DOHH2 (cell line): Measurements from ENCODE around the gene DAP.

Source experiments
- H3F3A ChIP-seq: fragments of 200-600 bp; sonication (generic), shearing (Covaris generic); 2 replicates; pipeline ENCODE4 v1.6.0; 2016; ENCODE audit warnings: antibody characterized with exemption, mild to moderate bottlenecking; ENCODE audit not compliant: control insufficient read depth, insufficient read depth
- H3K27ac ChIP-seq: fragments of 200-600 bp; sonication (generic); 2 replicates; pipeline ENCODE4 v1.5.1; 2014; ENCODE audit warnings: low read depth, mild to moderate bottlenecking, low read length, moderate library complexity
- H3K27me3 ChIP-seq: fragments of 200-600 bp; sonication (generic); 2 replicates; pipeline ENCODE4 v1.6.1; 2014; ENCODE audit warnings: mild to moderate bottlenecking, low read length, mixed read lengths; ENCODE audit not compliant: control insufficient read depth
- H3K36me3 ChIP-seq: fragments of 200-600 bp; sonication (generic); 2 replicates; pipeline ENCODE4 v1.6.1; 2014; ENCODE audit warnings: mild to moderate bottlenecking, low read length, moderate library complexity, mixed read lengths; ENCODE audit not compliant: control insufficient read depth
- H3K4me1 ChIP-seq: fragments of 200-600 bp; sonication (generic); 2 replicates; pipeline ENCODE4 v1.6.1; 2014; ENCODE audit warnings: mild to moderate bottlenecking, low read length, mixed read lengths; ENCODE audit not compliant: control insufficient read depth
- H3K4me2 ChIP-seq: fragments of 200-600 bp; sonication (generic); 2 replicates; pipeline ENCODE4 v1.6.0; 2014; ENCODE audit warnings: mild to moderate bottlenecking, low read length, moderate library complexity
- H3K4me3 ChIP-seq: fragments of 200-600 bp; sonication (generic); 2 replicates; pipeline ENCODE4 v1.5.1; 2014; ENCODE audit warnings: mild to moderate bottlenecking, low read length, mixed read lengths
- H3K79me2 ChIP-seq: fragments of 200-600 bp; sonication (generic); 2 replicates; pipeline ENCODE4 v1.6.1; 2014; ENCODE audit warnings: mild to moderate bottlenecking, low read length, mixed read lengths; ENCODE audit not compliant: control insufficient read depth
- H3K9me2 ChIP-seq: fragments of 200-600 bp; sonication (generic); replicated peaks from 2 replicates; pipeline ENCODE4 v1.6.1; 2014; ENCODE audit warnings: mild to moderate bottlenecking, low read length, mixed read lengths; ENCODE audit not compliant: control insufficient read depth
- H3K9me3 ChIP-seq: fragments of 200-600 bp; sonication (generic); 2 replicates; pipeline ENCODE4 v1.6.1; 2014; ENCODE audit warnings: antibody characterized with exemption, low read length, mixed read lengths; ENCODE audit not compliant: control insufficient read depth, insufficient read depth
- H4K20me1 ChIP-seq: fragments of 200-600 bp; sonication (generic); 2 replicates; pipeline ENCODE4 v1.6.0; 2014; ENCODE audit warnings: low read depth, mild to moderate bottlenecking, antibody characterized with exemption, low read length, moderate library complexity; ENCODE audit not compliant: control insufficient read depth, insufficient read depth
- CTCF ChIP-seq: fragments of 200-600 bp; sonication (generic); IDR thresholded peaks from one replicate; pipeline ENCODE4 v1.5.1; 2014; ENCODE audit warnings: antibody characterized with exemption, mild to moderate bottlenecking, low read depth, low read length; ENCODE audit not compliant: poor library complexity, severe bottlenecking
- EZH2phosphoT487 ChIP-seq: fragments of 200-600 bp; sonication (generic); IDR thresholded peaks from 2 replicates; pipeline ENCODE4 v1.6.1; 2017; ENCODE audit warnings: borderline replicate concordance, mild to moderate bottlenecking, antibody characterized with exemption, low read length, moderate library complexity, mixed read lengths

DAP gene

GRCh38 chr5:10760096-10760920 is 726 bp downstream of the DAP start:
- TF ChIP-seq EZH2phosphoT487 (no peak), CTCF (no peak)
- peaks cover 14% of the 10 kb centered on the region; the same call in 1 of the 2 replicates for H4K20me1 ChIP-seq
- H3F3A ChIP-seq = peaks cover 15% of the 10 kb centered on the region
- H3K9me2 ChIP-seq = no peaks in the 10 kb centered on the region
- peaks cover 71% of the 10 kb centered on the region for H3K4me1 ChIP-seq
- no peaks in the 10 kb centered on the region for H3K27me3 ChIP-seq
- H3K27ac ChIP-seq = peak overlapping the region; percentile 62
- peak overlapping the region; percentile 80 for H3K4me3 ChIP-seq
- peaks cover 42% of the 10 kb centered on the region for H3K36me3 ChIP-seq
- peaks cover 56% of the 10 kb centered on the region for H3K79me2 ChIP-seq
- no peaks in the 10 kb centered on the region for H3K9me3 ChIP-seq
- peak overlapping the region; percentile 73 for H3K4me2 ChIP-seq

- Histone ChIP-seq H3K4me1 (peaks cover 74% of the 10 kb centered on the region), H3K9me2 (no peaks in the 10 kb centered on the region), H3K79me2 (peaks cover 68% of the 10 kb centered on the region), H3K4me3 (peak overlapping the region; percentile 80), H4K20me1 (peaks cover 17% of the 10 kb centered on the region; the same call in 1 of the 2 replicates), H3K4me2 (peak overlapping the region; percentile 73), H3K36me3 (peaks cover 53% of the 10 kb centered on the region), H3K27me3 (no peaks in the 10 kb centered on the region), H3K9me3 (no peaks in the 10 kb centered on the region), H3F3A (peaks cover 15% of the 10 kb centered on the region), H3K27ac (no peak overlapping the region)
- TF ChIP-seq EZH2phosphoT487 (no peak), CTCF (no peak)
These were observed 1.9 kb downstream of the DAP start for GRCh38 chr5:10759111-10759510.

GRCh38 chr5:10757922-10758555 is 3.0 kb downstream of the DAP start:
- H3K4me3 ChIP-seq = no peak overlapping the region; the same call in 1 of the 2 replicates
- peaks cover 79% of the 10 kb centered on the region for H3K79me2 ChIP-seq
- H3K4me1 ChIP-seq = peaks cover 74% of the 10 kb centered on the region
- H3K27ac ChIP-seq = no peak overlapping the region
- peaks cover 20% of the 10 kb centered on the region; the same call in 1 of the 2 replicates for H4K20me1 ChIP-seq
- no peaks in the 10 kb centered on the region for H3K9me2 ChIP-seq
- peaks cover 63% of the 10 kb centered on the region for H3K36me3 ChIP-seq
- H3K4me2 ChIP-seq = peak overlapping the region; percentile 73; the same call in 1 of the 2 replicates
- no peaks in the 10 kb centered on the region for H3K9me3 ChIP-seq
- no peak for TF ChIP-seq CTCF
- no peak for TF ChIP-seq EZH2phosphoT487
- peaks cover 15% of the 10 kb centered on the region for H3F3A ChIP-seq
- no peaks in the 10 kb centered on the region for H3K27me3 ChIP-seq
